GM21717 (cell line): Measurements from ENCODE around the gene IRF4.
A peak's percentile ranks its signal among the peaks of the same experiment; 100 is the strongest.

Experiments
- ATAC-seq: cut with Tn5 transposase; IDR thresholded peaks from one replicate; pipeline ENCODE4 v1.9.1; 2021; ENCODE audit warnings: mild to moderate bottlenecking, moderate library complexity; ENCODE audit not compliant: unreplicated experiment

IRF4 gene

DNA sequence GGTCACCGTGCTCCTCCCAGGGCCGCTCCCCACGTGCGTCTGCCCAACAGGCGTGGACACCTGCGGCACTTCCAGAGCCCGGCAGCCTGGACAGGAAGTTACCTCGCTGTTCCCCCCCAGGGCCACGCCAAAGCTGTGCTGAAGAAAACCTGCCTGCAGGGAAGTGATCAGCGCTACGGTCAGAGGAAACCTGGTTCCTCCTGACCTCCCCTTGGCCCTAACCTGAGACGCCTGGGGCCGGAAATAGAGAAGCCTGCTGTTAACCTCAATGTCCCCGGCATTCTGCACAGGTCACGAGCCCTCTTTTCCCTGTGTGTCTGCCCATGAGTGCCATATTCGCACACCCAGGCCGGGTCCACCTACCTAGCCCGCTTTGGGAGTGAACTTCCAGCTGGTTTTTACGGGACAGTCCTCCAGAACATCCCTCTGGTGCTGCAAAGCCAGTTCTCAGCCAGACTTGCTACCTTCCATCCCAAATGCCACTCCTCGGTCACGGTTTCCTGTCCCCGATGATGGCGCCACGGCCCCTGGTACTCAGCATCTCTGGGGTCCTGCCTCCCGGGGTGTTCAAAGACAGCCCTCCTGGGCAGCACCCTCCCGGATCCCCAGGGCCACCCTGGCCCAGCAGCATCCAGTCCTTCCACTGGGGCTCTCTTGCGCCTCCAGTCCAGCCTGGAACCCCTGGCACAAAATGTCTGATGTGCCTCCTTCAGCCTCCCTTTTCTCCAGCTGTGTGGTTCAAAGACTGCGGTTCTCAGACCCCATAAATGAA is 12.0 kb upstream of the IRF4 start:
- peak; percentile 26 for ATAC-seq

DNA sequence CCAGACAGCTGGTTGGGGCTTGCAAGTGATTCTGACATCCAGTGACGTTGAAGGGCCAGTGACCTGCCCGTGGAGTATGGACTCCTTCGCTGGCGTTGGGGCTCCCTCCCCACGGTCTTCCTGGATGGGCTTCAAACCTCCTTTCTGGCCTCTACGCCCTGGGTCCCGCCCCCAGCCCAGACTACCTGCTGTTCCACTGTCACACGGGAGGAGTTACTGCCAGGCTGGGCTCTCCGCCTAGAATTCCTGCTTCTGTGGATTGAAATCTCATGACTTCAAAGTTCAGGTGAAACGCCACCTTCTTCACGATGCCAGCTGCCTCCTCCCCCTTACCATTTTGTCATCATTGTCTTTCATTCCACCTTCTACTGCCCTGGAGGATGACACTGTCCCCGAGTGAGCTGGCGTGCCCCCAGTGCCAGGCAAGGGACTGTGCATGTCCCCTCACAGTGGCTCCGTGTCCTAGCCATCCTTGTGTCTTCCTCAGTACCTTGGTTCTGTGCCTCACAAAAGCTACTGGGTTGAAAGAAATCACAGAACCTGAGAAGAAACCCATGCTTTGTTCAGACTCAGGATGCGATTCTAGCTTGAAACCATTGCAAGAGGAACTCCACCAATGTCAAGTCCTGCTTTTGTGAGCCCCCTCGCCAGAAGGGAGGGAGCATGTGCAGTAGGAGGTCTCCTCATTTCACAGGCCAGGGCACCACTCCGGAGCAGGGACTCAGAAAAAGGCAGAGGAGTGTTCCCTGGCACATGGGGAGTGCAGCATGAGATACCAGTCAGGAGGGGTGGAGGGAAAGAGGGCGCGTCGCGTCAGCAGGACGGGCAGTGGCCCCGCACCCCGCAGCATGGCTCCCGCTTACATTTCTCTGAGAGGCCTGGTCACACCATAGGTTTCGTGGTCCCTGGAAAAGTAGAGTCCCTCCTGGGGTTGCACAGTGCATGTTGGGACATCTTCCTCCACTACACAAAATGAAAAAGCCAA is 11.0 kb upstream of the IRF4 start:
- no peak for ATAC-seq

DNA sequence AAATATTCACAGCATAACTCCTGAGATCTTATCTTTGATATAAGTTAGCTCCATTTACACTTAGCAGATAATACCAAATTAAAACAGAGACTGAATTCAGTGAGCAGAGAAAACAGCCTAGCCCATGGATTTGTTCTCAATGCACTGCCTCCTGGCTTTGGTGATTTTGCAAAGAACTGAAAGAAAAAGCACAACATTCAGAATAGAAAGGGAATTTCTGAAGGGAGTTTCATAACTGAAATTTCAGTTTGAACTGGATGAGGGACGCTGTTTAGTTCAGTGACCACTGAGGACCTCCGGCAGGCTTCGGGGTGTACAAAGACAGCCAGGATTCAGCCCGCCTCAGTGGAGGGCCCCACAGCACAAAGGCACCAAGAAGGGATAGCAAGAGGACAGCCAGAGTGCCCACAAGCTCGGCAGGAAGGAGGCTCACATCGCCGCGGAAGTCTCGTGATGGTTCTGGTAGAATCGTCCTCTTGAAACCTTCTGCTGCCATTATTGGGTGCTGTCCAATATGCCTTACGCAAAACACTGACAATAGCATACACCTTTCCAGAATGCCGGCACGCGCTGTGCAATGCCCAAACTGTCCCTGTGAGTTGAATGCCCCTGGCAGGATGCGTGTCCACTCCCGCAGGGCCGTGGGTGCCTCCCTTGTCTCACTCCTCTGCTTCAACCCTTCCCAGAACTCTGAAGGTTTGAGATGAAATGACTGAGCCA is 9.7 kb upstream of the IRF4 start:
- ATAC-seq, result no peak

DNA sequence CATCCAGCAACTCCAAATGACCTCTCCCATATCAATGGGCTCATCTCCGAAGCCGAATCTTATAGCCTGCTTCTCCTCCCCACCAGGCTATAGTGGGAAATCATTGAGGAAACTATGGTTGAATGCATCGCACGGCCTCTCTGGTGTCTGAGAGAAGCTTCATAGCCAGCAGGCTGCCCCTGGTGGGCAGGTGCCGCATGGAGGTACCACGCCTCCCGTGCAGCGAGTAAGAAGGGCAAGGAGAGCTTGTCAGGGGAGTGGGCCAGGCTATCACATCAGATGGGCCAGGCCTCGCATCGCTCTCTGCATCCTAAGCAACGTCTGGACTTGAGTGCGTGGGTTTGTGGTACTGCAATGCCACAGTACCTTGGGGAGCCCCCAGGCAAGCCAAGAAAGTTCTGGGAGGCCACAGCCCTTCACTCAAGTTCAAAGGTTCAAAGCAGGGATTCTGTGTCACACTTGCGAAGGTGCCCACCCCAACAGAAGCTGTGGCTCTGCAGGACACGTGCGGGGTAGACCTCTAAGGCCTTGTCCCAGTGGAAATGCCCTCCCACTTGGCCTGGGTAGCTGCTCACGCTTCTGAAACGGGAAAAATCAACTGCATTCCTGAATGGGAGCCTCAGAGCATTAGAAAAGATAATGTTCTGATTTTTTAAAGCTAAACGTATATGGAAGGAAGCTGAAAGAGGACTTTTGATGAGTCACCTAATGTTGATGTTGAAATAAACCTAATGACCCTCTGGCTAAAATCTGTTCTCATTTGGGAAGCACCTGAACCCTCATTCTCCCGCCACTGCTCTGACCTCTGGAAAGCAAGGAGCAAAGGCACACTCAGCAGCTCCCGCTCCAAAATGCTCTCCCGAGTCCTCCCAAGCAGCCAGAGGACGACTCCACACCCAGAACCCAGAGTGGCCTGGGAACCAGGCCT is 8.4 kb upstream of the IRF4 start:
- ATAC-seq, result no peak

DNA sequence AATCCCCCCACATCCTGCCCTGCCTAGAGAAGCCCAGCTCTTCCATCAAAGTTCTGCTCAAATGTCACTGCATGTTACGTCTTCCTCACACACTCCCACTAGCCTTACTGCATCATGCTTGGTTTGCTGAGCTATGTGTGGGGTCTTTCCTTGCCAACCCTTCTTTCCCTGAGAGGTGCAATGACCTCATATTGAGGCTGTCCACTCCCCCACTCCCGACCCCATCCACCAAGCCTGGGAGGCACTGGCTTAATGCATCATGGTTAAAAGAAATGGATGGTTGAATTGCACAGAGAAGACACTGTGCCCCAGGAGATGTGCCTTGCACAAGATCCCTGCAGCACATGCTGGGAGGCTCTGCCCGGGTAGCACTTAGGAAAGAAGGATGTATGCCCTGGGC is 7.7 kb upstream of the IRF4 start:
- ATAC-seq, result no peak

DNA sequence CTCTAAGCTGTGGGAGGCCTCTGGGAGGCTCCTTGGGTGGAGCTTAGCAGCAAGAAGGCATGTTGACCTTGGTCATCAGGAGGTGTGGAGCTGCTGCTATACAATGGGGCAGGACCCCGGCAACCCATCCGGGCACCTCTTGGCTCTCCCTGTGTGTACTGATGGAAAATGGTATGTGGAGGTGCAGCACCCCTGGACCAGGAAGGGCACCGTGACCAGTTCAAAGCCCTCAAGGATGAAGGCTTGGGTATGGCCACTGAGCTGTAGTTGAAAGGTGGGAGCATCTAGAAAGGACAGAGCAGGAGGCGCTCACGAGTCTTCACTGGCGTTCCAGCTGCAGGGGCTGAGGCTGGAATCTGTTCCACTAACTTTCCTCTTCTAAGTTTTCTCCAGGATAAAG is 6.7 kb upstream of the IRF4 start:
- ATAC-seq, result no peak

DNA sequence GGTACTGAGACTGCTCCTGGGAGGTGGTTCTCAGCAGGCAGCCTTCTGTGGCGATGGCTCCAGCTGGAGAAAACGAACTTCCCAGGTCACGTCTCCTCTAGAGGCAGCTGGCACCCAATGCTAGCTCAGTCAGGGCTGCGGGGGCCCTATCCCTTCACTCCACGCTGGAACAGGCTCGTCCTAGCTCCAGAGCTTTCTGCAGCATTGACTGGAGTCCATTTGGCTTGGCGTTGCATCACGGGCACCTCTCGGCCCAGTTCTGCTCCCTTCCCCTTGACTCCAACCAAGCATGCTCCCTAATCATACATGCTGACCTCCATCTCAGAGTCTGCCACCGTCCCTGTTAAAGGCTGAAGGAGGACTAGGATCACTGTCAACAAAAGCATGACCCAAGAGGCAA is 5.9 kb upstream of the IRF4 start:
- ATAC-seq, result no peak

DNA sequence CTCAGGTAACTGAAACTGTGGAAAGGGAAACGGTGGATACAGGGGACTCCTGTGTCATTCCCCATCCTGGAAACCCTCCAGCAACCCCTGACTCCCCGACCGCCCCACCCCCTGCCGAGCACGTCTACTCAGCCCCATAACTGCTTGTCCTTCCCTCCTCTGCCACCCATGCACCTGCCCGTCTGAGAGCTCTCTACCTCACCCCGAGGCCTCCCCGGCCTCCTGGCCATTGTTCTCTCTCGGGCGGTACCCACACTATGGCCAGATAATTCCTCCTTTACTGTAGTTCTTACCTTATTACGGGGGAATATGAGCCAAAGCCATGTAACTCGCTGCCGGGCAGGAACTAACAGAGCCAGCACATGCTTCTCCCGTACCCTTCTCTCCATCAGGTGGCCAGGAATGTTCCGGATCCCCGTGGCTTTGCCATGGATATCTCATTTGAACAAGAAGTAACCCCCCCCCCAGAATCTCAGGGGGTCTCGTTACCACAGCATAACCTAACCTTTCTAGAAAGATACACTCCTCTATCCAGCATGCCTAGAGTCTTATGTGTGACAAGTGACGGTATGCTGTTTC is 4.8 kb upstream of the IRF4 start:
- ATAC-seq, result no peak

DNA sequence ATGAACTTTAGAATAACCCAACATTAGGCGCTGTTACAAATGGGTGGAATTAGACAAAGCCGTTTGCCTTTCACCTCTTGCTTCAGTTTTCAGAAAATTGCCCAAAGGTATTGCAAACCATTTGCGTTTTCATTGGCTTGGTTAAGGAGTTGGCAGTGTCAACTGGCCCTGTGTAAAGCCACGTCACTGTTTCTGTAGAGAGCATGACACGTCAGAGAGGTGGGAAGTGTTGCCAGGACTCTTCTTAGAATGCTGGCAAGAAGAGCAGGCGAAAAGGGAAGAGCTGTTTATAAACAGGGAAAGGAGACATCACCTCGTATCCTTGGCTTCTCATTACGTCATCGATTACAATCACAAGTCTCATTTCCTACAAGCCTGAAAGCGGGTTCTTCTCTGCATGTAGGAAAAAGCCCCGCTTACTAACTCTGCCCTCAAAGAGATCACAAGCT is 4.2 kb upstream of the IRF4 start:
- ATAC-seq, result no peak

DNA sequence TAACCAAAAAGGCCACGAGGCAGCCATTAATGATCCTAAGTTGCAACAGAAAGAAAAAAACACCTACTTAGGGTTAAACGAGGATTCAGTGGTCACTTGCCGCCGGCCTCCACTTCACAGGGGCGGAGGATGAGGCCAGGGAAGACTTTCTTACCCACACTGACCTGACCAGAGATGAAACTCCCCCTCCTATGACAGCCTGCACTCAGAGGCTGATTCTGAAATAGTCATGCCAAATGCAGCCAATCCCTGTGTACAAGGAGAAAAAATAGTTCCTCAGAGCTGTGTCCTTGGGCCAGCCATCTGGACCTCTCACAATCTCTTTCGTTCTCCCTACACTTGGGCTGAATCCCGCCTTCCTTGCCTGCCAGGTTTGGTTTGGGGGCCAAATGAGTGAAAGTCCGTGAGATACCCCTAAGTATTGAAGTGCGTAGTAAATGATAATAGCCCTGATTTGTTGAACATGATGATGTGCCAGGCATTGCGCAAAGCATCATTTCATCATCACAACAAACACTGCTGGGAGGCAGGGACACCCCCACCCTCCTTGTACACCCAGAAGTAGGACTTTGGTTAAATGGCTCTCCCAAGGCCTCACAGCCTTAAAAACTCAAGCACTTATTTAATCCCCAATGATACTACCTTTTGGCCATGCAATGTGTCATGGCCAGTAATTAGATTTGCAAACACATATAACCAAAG is 3.2 kb upstream of the IRF4 start:
- ATAC-seq, result no peak

DNA sequence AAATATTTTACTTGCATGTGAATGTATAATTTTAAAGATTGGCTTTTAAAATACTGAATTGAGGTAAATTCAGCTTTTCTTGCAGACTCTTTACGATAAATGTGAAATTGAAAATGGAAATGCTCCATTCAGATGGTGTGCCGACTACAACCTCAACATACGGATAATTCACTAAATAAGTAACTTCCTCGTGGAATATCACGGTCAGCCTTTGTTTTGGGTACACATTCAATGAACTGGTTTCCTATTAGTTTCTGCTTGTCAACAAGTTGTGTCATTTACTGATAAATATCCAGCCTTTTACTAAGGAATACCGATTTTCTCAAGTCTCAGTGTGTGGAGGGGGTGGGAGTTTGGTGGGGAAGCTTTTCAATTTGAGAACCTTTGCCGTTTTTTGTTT is 2.4 kb upstream of the IRF4 start:
- ATAC-seq, result no peak

DNA sequence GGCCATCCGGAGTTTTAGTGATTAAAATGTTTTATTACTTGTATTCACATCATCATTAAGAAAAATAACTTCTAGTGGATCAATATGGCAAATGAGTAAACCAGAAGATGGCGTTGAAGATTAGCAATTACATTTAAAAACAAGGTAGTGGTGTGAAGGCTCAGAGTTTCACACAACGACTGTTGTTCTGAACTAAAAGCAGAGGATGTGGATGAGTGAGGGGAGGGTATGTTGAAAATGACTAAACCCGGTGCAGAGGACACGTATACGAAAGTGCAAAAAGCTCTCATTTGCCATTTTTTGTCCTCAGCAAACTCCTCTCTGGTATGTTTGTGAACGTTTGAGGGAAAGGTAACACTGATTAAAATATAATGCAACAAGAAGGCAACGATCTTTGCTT is 1.9 kb upstream of the IRF4 start:
- no peak for ATAC-seq

DNA sequence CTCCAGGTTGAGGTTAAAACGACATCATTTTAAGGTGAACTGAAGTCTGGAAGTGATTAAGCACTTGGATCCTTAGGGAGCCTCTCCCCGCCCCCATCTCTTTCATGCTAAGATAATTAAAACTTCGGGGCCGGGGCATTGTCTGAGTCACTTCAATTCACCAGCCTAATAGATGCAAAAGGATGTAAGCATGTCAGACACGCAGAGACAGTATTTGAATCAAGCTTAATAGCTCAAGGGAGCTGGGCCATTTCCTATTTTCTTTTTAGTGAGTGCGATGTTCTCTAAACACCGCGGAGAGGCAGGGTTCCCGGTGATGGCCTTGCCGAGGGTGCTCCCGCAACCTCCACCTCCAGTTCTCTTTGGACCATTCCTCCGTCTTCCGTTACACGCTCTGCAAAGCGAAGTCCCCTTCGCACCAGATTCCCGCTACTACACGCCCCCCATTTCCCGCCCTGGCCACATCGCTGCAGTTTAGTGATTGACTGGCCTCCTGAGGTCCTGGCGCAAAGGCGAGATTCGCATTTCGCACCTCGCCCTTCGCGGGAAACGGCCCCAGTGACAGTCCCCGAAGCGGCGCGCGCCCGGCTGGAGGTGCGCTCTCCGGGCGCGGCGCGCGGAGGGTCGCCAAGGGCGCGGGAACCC is 516 bp upstream of the IRF4 start:
- ATAC-seq, result peak; percentile 13

DNA sequence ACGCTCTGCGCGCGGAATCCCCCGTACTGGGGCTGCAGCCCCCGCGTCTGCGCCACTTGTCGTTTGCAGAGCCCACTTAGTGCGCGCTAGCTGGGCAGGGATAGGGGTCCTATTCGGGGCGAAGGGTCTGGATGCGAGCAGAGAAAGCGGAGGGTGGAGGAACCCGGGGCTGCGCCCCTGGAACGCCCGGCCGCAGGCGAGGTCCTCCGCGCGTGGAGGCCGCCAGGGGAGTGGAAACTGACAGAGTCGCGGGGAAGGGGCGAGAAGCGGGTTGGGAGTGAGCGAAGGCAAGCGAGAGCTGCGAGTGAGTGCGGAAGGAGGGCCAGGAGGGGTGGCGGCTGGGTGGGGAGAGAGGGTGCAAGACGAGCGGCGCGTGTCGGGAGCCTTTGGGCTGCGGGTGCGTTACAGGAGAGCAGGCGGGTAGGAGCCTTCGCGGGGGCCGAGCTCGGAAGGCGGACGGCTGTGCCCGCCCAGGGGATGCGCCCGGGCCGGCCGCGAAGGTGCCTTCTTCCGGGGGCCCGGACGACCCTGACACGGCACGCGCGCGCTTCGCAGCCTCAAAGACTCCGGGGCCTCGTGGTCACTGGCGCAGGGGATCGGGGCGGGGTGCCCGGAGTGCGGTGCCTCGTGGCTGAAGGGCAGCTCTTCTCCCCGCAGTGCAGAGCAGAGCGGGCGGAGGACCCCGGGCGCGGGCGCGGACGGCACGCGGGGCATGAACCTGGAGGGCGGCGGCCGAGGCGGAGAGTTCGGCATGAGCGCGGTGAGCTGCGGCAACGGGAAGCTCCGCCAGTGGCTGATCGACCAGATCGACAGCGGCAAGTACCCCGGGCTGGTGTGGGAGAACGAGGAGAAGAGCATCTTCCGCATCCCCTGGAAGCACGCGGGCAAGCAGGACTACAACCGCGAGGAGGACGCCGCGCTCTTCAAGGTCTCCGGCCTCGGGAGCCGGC is 1.2 kb downstream of the IRF4 start:
- no peak for ATAC-seq

DNA sequence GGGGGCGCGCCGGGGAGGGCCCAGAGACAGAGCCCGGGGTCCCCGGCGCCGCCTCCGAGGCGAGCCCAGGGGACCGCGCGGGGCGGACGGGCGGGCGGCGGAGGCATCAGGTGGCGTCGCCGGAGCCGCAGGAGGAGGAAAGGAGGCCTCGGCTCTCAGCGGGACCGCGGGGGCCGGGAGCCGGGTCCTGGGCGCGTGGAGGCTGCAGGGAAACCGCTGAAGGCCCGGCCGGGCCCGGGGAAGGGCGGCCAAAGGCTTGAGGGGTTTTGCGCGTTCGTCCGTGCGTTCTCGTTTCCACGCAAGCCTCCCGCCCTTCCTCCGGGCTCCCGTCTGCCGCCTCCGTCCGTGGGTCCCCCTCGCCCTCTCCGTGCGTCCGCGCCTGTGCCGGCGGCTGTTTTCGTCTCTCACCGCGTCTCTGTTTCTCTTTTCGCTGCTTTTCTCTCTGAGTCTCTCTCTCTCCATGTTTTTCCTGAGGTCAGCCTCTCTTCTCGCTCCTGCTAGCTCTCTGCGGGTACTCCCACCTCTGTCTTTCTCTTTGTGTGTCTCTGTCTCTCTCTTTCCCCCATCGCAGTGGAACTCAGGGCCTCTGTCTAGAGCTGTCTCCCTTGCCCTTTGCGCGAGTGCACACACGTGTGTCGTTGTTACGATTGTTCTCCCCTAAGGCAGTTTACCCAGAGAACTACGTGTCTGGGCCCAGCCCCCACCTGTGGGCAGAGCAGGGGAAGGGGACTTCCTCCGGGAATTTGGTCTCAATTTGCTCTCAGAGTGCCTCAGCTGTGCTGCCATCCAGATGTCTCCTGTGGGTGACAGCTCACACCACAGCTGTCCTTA is 2.1 kb downstream of the IRF4 start:
- ATAC-seq, result no peak

DNA sequence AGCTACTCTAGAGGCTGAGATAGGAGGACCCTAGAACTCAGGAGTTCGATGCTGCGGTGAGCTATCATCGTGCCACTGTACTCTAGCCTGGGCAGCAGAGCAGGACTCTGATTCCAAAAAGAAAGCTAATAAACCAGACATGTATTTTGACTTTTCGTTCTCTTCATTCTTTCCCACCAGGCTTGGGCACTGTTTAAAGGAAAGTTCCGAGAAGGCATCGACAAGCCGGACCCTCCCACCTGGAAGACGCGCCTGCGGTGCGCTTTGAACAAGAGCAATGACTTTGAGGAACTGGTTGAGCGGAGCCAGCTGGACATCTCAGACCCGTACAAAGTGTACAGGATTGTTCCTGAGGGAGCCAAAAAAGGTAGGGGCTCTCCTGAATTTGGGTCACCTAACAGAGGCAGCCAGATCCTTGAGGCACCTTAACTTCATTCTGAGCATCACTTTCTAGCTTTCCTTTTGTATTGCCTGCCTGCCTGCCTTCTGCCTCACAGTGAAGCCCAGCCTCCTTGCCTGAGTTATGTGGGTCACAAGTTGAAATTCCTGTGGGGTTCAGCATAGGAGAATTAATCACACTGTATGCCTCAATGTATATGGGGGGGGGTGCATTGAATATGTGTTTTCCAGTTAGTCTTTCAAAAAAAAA is 3.2 kb downstream of the IRF4 start:
- no peak for ATAC-seq
